ENCODE measurements around the gene ICA1L.
"Not testable (repeated sequence)": the region's sequence is repeated elsewhere in the genome, so short reads cannot be mapped to it uniquely, and the experiment has no call there.

Gene ICA1L

DNA sequence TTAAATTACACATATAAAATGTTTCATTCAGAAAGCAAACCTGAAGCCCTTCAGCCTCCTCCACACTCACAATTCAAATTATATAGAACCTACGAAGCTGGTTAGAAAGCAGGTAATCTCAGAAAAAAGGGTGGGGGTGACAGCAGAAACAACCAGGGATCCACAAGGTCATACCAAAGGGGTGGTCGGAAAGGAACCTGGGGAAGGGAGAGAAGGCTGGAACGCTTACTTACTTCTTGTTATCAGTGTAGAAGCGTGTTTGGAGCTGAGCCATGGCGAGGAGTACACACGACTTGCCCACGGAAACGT lies 39.6 kb upstream of the ICA1L start:
- H3K9me3 ChIP-seq (ENCODE audit: control insufficient read depth, insufficient read depth, low read depth, low read length), result no peaks in the 10 kb centered on the region
- TF ChIP-seq ZNF501 (tag by site-specific recombination; IDR thresholded peaks at IDR 0.05) (0 out of 2 replicates have a peak, but pooled peaks have one; percentile 12), KLF10 (tag by site-specific recombination; IDR thresholded peaks at IDR 0.05) (no peak)
- TF ChIP-seq, protein P1, sequence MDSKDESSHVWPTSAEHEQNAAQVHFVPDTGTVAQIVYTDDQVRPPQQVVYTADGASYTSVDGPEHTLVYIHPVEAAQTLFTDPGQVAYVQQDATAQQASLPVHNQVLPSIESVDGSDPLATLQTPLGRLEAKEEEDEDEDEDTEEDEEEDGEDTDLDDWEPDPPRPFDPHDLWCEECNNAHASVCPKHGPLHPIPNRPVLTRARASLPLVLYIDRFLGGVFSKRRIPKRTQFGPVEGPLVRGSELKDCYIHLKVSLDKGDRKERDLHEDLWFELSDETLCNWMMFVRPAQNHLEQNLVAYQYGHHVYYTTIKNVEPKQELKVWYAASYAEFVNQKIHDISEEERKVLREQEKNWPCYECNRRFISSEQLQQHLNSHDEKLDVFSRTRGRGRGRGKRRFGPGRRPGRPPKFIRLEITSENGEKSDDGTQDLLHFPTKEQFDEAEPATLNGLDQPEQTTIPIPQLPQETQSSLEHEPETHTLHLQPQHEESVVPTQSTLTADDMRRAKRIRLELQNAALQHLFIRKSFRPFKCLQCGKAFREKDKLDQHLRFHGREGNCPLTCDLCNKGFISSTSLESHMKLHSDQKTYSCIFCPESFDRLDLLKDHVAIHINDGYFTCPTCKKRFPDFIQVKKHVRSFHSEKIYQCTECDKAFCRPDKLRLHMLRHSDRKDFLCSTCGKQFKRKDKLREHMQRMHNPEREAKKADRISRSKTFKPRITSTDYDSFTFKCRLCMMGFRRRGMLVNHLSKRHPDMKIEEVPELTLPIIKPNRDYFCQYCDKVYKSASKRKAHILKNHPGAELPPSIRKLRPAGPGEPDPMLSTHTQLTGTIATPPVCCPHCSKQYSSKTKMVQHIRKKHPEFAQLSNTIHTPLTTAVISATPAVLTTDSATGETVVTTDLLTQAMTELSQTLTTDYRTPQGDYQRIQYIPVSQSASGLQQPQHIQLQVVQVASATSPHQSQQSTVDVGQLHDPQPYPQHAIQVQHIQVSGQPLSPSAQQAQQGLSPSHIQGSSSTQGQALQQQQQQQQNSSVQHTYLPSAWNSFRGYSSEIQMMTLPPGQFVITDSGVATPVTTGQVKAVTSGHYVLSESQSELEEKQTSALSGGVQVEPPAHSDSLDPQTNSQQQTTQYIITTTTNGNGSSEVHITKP (tag by site-specific recombination; IDR thresholded peaks at IDR 0.05), result peak; percentile 68; the same call in 1 of the 2 replicates
- TF ChIP-seq, protein P2, sequence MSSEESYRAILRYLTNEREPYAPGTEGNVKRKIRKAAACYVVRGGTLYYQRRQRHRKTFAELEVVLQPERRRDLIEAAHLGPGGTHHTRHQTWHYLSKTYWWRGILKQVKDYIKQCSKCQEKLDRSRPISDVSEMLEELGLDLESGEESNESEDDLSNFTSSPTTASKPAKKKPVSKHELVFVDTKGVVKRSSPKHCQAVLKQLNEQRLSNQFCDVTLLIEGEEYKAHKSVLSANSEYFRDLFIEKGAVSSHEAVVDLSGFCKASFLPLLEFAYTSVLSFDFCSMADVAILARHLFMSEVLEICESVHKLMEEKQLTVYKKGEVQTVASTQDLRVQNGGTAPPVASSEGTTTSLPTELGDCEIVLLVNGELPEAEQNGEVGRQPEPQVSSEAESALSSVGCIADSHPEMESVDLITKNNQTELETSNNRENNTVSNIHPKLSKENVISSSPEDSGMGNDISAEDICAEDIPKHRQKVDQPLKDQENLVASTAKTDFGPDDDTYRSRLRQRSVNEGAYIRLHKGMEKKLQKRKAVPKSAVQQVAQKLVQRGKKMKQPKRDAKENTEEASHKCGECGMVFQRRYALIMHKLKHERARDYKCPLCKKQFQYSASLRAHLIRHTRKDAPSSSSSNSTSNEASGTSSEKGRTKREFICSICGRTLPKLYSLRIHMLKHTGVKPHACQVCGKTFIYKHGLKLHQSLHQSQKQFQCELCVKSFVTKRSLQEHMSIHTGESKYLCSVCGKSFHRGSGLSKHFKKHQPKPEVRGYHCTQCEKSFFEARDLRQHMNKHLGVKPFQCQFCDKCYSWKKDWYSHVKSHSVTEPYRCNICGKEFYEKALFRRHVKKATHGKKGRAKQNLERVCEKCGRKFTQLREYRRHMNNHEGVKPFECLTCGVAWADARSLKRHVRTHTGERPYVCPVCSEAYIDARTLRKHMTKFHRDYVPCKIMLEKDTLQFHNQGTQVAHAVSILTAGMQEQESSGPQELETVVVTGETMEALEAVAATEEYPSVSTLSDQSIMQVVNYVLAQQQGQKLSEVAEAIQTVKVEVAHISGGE (tag by site-specific recombination; conservative IDR thresholded peaks at IDR 0.05; ENCODE audit: low read depth), result 0 out of 2 replicates have a peak, but pooled peaks have one; percentile 19
- CTCF ChIA-PET, result interaction anchor here (0.6 kb wide), 2 partner anchors 188 to 281 kb away, joined by 3 read pairs; no protein-coding TSS in a partner anchor

DNA sequence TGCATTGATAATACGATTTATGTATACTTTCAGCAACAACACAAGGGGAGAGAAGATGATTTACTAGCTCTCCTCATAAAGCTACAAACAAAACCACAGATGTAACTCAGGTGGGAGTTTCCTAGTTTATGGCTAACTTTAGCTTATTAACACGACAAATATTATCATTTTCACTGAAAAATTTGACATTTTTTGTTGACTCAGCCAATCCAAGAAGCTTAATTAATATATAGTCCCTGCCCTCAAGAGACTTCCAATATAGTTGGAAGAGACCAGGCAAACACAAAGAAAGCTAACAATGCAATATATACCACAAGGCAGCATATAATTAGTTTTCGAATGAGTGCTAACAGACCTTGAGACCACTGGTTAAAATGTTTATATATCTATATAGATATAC lies 39.1 kb upstream of the ICA1L start:
- H3K4me1 ChIP-seq (ENCODE audit: control insufficient read depth, insufficient read depth, low read length), result peaks cover 2% of the 10 kb centered on the region; the same call in 1 of the 2 replicates
- ChIA-PET POLR2A (interaction anchor here (1.7 kb wide), 1 partner anchor 329 kb away, joined by 9 read pairs; the partner anchor contains the start of gene CYP20A1), CTCF (interaction anchor here (0.6 kb wide), 1 partner anchor 280 kb away, joined by 3 read pairs; no protein-coding TSS in a partner anchor)
- peak overlapping the region; percentile 67 for H3K4me3 ChIP-seq (ENCODE audit: low read depth, low read length)
- TF ChIP-seq ZNF529 (tag by site-specific recombination; IDR thresholded peaks at IDR 0.05; ENCODE audit: insufficient replicate concordance) (no peak), GLIS1 (tag by site-specific recombination; IDR thresholded peaks at IDR 0.05) (no peak), ZBTB7A (tag by site-specific recombination; IDR thresholded peaks at IDR 0.05; ENCODE audit: low read depth) (no peak), ZNF169 (tag by site-specific recombination; IDR thresholded peaks at IDR 0.05) (no peak), SCRT1 (tag by site-specific recombination; IDR thresholded peaks at IDR 0.05; ENCODE audit: borderline replicate concordance) (no peak), ZNF266 (tag by site-specific recombination; IDR thresholded peaks at IDR 0.05; ENCODE audit: low read depth) (no peak), ZNF175 (tag by site-specific recombination; IDR thresholded peaks at IDR 0.05) (no peak), HOXA7 (CRISPR knock-in tag; IDR thresholded peaks at IDR 0.05; ENCODE audit: borderline replicate concordance) (no peak), GLI4 (tag by site-specific recombination; IDR thresholded peaks at IDR 0.05) (no peak)
- TF ChIP-seq, protein P3, sequence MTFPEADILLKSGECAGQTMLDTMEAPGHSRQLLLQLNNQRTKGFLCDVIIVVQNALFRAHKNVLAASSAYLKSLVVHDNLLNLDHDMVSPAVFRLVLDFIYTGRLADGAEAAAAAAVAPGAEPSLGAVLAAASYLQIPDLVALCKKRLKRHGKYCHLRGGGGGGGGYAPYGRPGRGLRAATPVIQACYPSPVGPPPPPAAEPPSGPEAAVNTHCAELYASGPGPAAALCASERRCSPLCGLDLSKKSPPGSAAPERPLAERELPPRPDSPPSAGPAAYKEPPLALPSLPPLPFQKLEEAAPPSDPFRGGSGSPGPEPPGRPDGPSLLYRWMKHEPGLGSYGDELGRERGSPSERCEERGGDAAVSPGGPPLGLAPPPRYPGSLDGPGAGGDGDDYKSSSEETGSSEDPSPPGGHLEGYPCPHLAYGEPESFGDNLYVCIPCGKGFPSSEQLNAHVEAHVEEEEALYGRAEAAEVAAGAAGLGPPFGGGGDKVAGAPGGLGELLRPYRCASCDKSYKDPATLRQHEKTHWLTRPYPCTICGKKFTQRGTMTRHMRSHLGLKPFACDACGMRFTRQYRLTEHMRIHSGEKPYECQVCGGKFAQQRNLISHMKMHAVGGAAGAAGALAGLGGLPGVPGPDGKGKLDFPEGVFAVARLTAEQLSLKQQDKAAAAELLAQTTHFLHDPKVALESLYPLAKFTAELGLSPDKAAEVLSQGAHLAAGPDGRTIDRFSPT (tag by site-specific recombination; IDR thresholded peaks at IDR 0.05), result no peak
- TF ChIP-seq, protein P4, sequence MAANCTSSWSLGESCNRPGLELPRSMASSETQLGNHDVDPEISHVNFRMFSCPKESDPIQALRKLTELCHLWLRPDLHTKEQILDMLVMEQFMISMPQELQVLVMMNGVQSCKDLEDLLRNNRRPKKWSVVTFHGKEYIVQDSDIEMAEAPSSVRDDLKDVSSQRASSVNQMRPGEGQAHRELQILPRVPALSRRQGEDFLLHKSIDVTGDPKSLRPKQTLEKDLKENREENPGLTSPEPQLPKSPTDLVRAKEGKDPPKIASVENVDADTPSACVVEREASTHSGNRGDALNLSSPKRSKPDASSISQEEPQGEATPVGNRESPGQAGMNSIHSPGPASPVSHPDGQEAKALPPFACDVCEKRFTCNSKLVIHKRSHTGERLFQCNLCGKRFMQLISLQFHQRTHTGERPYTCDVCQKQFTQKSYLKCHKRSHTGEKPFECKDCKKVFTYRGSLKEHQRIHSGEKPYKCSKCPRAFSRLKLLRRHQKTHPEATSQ (tag by site-specific recombination; IDR thresholded peaks at IDR 0.05), result no peak
- H3K27ac ChIP-seq (ENCODE audit: extremely low read depth, low read depth, low read length), result no peak overlapping the region
- peaks cover 12 to 14% of the 10 kb centered on the region in 2 experiments for H3K36me3 ChIP-seq (ENCODE audit: control insufficient read depth in 2 of 2, insufficient read depth in 1 of 2, low read length in 2 of 2)
- no peaks in the 10 kb centered on the region for H3K9me3 ChIP-seq (ENCODE audit: control insufficient read depth, insufficient read depth, low read depth, low read length)

More for the DNA sequence above, 39.6 kb upstream of the ICA1L start:
- peak overlapping the region; percentile 67 for H3K4me3 ChIP-seq (ENCODE audit: low read depth, low read length)
- peaks cover 2% of the 10 kb centered on the region; the same call in 1 of the 2 replicates for H3K4me1 ChIP-seq (ENCODE audit: control insufficient read depth, insufficient read depth, low read length)
- peak overlapping the region; percentile 64 for H3K27ac ChIP-seq (ENCODE audit: extremely low read depth, low read depth, low read length)
- H3K36me3 ChIP-seq (ENCODE audit: control insufficient read depth in 2 of 2, insufficient read depth in 1 of 2, low read length in 2 of 2), result peaks cover 8 to 10% of the 10 kb centered on the region in 2 experiments
- POLR2A ChIA-PET, result interaction anchor here (0.8 to 1.7 kb wide), 3 partner anchors 36 to 328 kb away, joined by 3 to 9 read pairs (median 7); partner anchors contain the start of gene CYP20A1

DNA sequence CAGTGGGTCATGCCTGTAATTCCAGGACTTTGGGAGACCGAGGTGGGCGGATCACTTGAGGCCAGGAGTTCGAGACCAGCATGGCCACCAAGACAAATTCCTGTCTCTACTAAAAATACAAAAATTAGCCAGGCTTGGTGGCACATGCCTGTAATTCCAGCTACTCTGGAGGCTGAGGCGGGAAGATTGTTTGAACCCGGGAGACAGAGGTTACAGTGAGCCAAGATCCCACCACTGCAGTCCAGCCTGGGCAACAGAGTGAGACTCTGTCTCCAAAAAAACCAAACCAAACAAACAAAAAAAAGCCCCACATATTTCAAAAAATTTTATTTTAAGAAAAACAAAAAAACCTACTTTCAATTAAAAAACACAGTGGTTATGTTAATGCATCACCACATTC lies 38.7 kb upstream of the ICA1L start:
- POLR2A ChIA-PET, result interaction anchor here (1.7 kb wide), 1 partner anchor 329 kb away, joined by 9 read pairs; the partner anchor contains the start of gene CYP20A1
- H3K27ac ChIP-seq (ENCODE audit: extremely low read depth, low read depth, low read length); H3K4me1 ChIP-seq (ENCODE audit: control insufficient read depth, insufficient read depth, low read length); H3K9me3 ChIP-seq (ENCODE audit: control insufficient read depth, insufficient read depth, low read depth, low read length); CTCF ChIA-PET: not testable (repeated sequence)
- peak overlapping the region; percentile 17 for H3K4me3 ChIP-seq (ENCODE audit: low read depth, low read length)
- H3K36me3 ChIP-seq (ENCODE audit: control insufficient read depth in 2 of 2, insufficient read depth in 1 of 2, low read length in 2 of 2), result peaks cover 17 to 19% of the 10 kb centered on the region in 2 experiments

Data from HEK293 (cell line).